GM13977 (cell line): ENCODE data around the gene GIPC1.
"Not testable (repeated sequence)": the region's sequence is repeated elsewhere in the genome, so short reads cannot be mapped to it uniquely, and the experiment has no call there.

Experiments
- DNase-seq: peaks from one replicate; pipeline ENCODE4 v3.0.0; 2012; ENCODE audit warnings: low spot score
- CTCF ChIP-seq: IDR thresholded peaks from 2 replicates; pipeline ENCODE4 v1.5.1; 2012; ENCODE audit warnings: mild to moderate bottlenecking, control low read depth; ENCODE audit not compliant: insufficient read depth; ENCODE audit errors: extremely low read depth, missing control alignments
- in situ Hi-C: fragments of 300-500 bp; cut with MboI; formaldehyde crosslinking; loops from one replicate; pipeline ENCODE4 v1.12.0; 2022; ENCODE audit warnings: low sequenced_read_pairs, low pct_unique_long_range_greater_than_20kb, mixed read lengths, inconsistent platforms; ENCODE audit not compliant: unreplicated experiment

The GIPC1 gene

GRCh38 chr19:14512406-14512961 is 16.6 kb upstream of the GIPC1 start:
- TF ChIP-seq CTCF: no peak
- in situ Hi-C loops: no loop called here
- no peak for DNase-seq

GRCh38 chr19:14511229-14511593 is 15.3 kb upstream of the GIPC1 start:
- no peak for DNase-seq
- no peak for TF ChIP-seq CTCF
- in situ Hi-C loops: no loop called here

- in situ Hi-C loops: no loop called here
- TF ChIP-seq CTCF: no peak
- no peak for DNase-seq
These were observed 14.6 kb upstream of the GIPC1 start for GRCh38 chr19:14510311-14511228.

- no peak for TF ChIP-seq CTCF
- DNase-seq: no peak
- in situ Hi-C loops: no loop called here
These were observed 12.0 kb upstream of the GIPC1 start for GRCh38 chr19:14507704-14508542.

GRCh38 chr19:14505488-14506239 is 9.7 kb upstream of the GIPC1 start:
- DNase-seq: peak; percentile 86
- TF ChIP-seq CTCF: peak; percentile 85
- in situ Hi-C loops: no loop called here

- DNase-seq, in situ Hi-C loops: not testable (repeated sequence)
These were observed 8.6 kb upstream of the GIPC1 start for GRCh38 chr19:14504575-14504974.
